SK-N-SH (cell line): ENCODE data around the gene UCK1. TPM values are rescaled to one million over a fixed set of nuclear protein-coding genes. Genes with fewer than 3 reads are reported as not detected.

ENCODE experiments used
- CTCF ChIA-PET: fragments of 300-600, 350-600 bp; formaldehyde crosslinking; extraction: SDS; loops from one replicate; lab custom pipeline; 2021; lab: Yijun Ruan, JAX
- POLR2A ChIA-PET: fragments of 350-600 bp; sonication (Branson Sonifier 250); formaldehyde crosslinking; extraction: SDS; loops from one replicate; lab custom pipeline; 2020; ENCODE audit warnings: antibody characterized with exemption, inconsistent platforms; lab: Yijun Ruan, JAX
- DNase-seq: peaks from one replicate; pipeline ENCODE4 v3.0.0; 2012
- H2AFZ ChIP-seq: fragments of 200-600 bp; sonication (generic); 2 replicates; pipeline ENCODE4 v1.8.1; 2016; ENCODE audit warnings: antibody characterized with exemption, mild to moderate bottlenecking, low read depth
- H3F3A ChIP-seq: fragments of 200-600 bp; sonication (generic); replicated peaks from 2 replicates; pipeline ENCODE3; 2016; ENCODE audit warnings: antibody characterized with exemption, mild to moderate bottlenecking; ENCODE audit not compliant: insufficient read depth
- H3K27ac ChIP-seq, 2 experiments: fragments of 200-500 bp in 1 of 2; fragments of 200-600 bp in 1 of 2; sonication (Bioruptor generic) in 1 of 2; sonication (generic), shearing (Covaris generic) in 1 of 2; 2 replicates each; pipeline versions ENCODE4 v1.5.1 to v1.6.1; 2014 to 2016; ENCODE audit warnings: low read depth in 2 of 2, inconsistent platforms in 1 of 2, low read length in 1 of 2, mild to moderate bottlenecking in 1 of 2, mixed read lengths in 1 of 2
- H3K27me3 ChIP-seq: fragments of 200-600 bp; sonication (generic), shearing (Covaris generic); 2 replicates; pipeline ENCODE4 v1.6.1; 2016; ENCODE audit warnings: mixed run types; ENCODE audit not compliant: insufficient read depth
- H3K36me3 ChIP-seq, 2 experiments: fragments of 200-500 bp in 1 of 2; fragments of 200-600 bp in 1 of 2; sonication (Bioruptor generic) in 1 of 2; sonication (generic) in 1 of 2; replicated peaks in 1 of 2; 2 replicates each; pipeline versions ENCODE3 to v1.5.1; 2014 to 2016; ENCODE audit warnings: low read length in 1 of 2, mild to moderate bottlenecking in 1 of 2; ENCODE audit not compliant: insufficient read depth in 2 of 2, control insufficient read depth in 1 of 2
- H3K4me1 ChIP-seq, 2 experiments: fragments of 200-500 bp in 1 of 2; fragments of 200-600 bp in 1 of 2; sonication (Bioruptor generic) in 1 of 2; sonication (generic), shearing (Covaris generic) in 1 of 2; 2 replicates each; pipeline versions ENCODE4 v1.5.1 to v1.6.1; 2014 to 2016; ENCODE audit warnings: low read depth in 1 of 2, low read length in 1 of 2, mixed run types in 1 of 2; ENCODE audit not compliant: insufficient read depth in 2 of 2, control insufficient read depth in 1 of 2
- H3K4me2 ChIP-seq: fragments of 200-600 bp; sonication (generic), shearing (Covaris generic); 2 replicates; pipeline ENCODE4 v1.6.1; 2017; ENCODE audit warnings: mixed run types
- H3K4me3 ChIP-seq, 2 experiments: fragments of 200-500 bp in 1 of 2; fragments of 200-600 bp in 1 of 2; sonication (Bioruptor generic) in 1 of 2; sonication (generic), shearing (Covaris generic) in 1 of 2; 2 replicates each; pipeline versions ENCODE4 v1.5.1 to v1.8.1; 2014 to 2016; ENCODE audit warnings: low read depth in 2 of 2, inconsistent platforms in 1 of 2, low read length in 1 of 2, mild to moderate bottlenecking in 1 of 2, mixed read lengths in 1 of 2, moderate library complexity in 1 of 2
- H3K79me2 ChIP-seq: fragments of 200-600 bp; sonication (generic); 2 replicates; pipeline ENCODE4 v1.8.1; 2017; ENCODE audit warnings: mild to moderate bottlenecking; ENCODE audit not compliant: insufficient read depth
- H3K9ac ChIP-seq: fragments of 200-600 bp; sonication (generic); 2 replicates; pipeline ENCODE4 v1.6.1; 2017; ENCODE audit warnings: mixed run types
- H3K9me2 ChIP-seq: fragments of 200-600 bp; sonication (generic); 2 replicates; pipeline ENCODE4 v1.6.1; 2017; ENCODE audit warnings: mixed run types
- H3K9me3 ChIP-seq: fragments of 200-600 bp; sonication (generic); 2 replicates; pipeline ENCODE4 v1.6.1; 2017; ENCODE audit warnings: mixed run types, mild to moderate bottlenecking, moderate library complexity
- H4K20me1 ChIP-seq: fragments of 200-600 bp; sonication (generic); 2 replicates; pipeline ENCODE4 v1.6.1; 2017; ENCODE audit warnings: mild to moderate bottlenecking, mixed run types; ENCODE audit not compliant: insufficient read depth
- EP300 ChIP-seq, 2 experiments: IDR thresholded peaks; 2 replicates each; pipeline versions ENCODE4 v1.4.0 to v1.6.1; 2012; ENCODE audit warnings: borderline replicate concordance in 1 of 2, low read depth in 1 of 2, low read length in 1 of 2
- FOXM1 ChIP-seq: IDR thresholded peaks from 2 replicates; pipeline ENCODE4 v1.4.0; 2012; ENCODE audit warnings: low read depth, mild to moderate bottlenecking
- GABPA ChIP-seq: IDR thresholded peaks from 2 replicates; pipeline ENCODE4 v1.4.0; 2012; ENCODE audit warnings: low read depth, mild to moderate bottlenecking
- GATA2 ChIP-seq: sonication (generic); formaldehyde crosslinking; IDR thresholded peaks from 2 replicates; pipeline ENCODE4 v1.5.0; 2020; ENCODE audit warnings: mild to moderate bottlenecking, missing genetic modification reagents
- JUND ChIP-seq: IDR thresholded peaks from 2 replicates; pipeline ENCODE4 v1.4.0; 2012
- MXI1 ChIP-seq: IDR thresholded peaks from 2 replicates; pipeline ENCODE4 v1.6.1; 2012; ENCODE audit warnings: mild to moderate bottlenecking, low read depth, low read length, improper control_type of control experiment
- NFIC ChIP-seq: IDR thresholded peaks from 2 replicates; pipeline ENCODE4 v1.4.0; 2012; ENCODE audit warnings: borderline replicate concordance
- PBX3 ChIP-seq: IDR thresholded peaks from 2 replicates; pipeline ENCODE4; 2012
- POLR2AphosphoS5 ChIP-seq: IDR thresholded peaks from 2 replicates; pipeline ENCODE4 v1.6.1; 2012; ENCODE audit warnings: low read depth, low read length
- REST ChIP-seq: IDR thresholded peaks from 2 replicates; pipeline ENCODE4 v1.6.1; 2012; ENCODE audit warnings: mild to moderate bottlenecking, low read depth, low read length, moderate library complexity
- SIN3A ChIP-seq: IDR thresholded peaks from 2 replicates; pipeline ENCODE4 v1.6.1; 2012; ENCODE audit warnings: low read depth, mild to moderate bottlenecking, low read length, moderate library complexity, borderline replicate concordance
- SMC3 ChIP-seq: IDR thresholded peaks from 2 replicates; pipeline ENCODE4 v1.6.1; 2012; ENCODE audit warnings: low read depth, low read length, improper control_type of control experiment
- TAF1 ChIP-seq: IDR thresholded peaks from 2 replicates; pipeline ENCODE4 v1.6.1; 2012; ENCODE audit warnings: low read depth, mild to moderate bottlenecking, low read length, moderate library complexity, borderline replicate concordance
- TCF12 ChIP-seq: IDR thresholded peaks from 2 replicates; pipeline ENCODE4 v1.4.0; 2012
- ZBTB33 ChIP-seq: IDR thresholded peaks from 2 replicates; pipeline ENCODE4 v1.4.0; 2012; ENCODE audit warnings: low read depth, borderline replicate concordance
- WGBS: methylation state at CpG from one replicate; pipeline ENCODE4 v1.1.6; 2017; ENCODE audit warnings: low lambda C conversion rate; 5-methylcytosine and 5-hydroxymethylcytosine counted together
- polyA plus RNA-seq, 3 experiments: library from polyadenylated mRNA; depleted of rRNA; stranded (reverse); fragments of >200 nt; gene quantifications; 2 replicates each; pipeline ENCODE4 v1.2.3, GENCODE V29; 2012
- TF ChIP-seq, protein P1 (sequence below): fragments of 200-600 bp; sonication (generic); IDR thresholded peaks from 2 replicates; pipeline ENCODE4 v1.6.1; 2017; ENCODE audit warnings: antibody characterized with exemption, mild to moderate bottlenecking, moderate library complexity
- TF ChIP-seq, protein P2 (sequence below): fragments of 150-350 bp; IDR thresholded peaks from 2 replicates; pipeline ENCODE4 v1.6.1; 2016; ENCODE audit warnings: mild to moderate bottlenecking, low read depth, low read length
- TF ChIP-seq, protein P3 (sequence below): fragments of 150-350 bp; IDR thresholded peaks from 2 replicates; pipeline ENCODE4 v1.6.1; 2017; ENCODE audit warnings: antibody characterized with exemption, low read length, low read depth, borderline replicate concordance

Gene UCK1
- polyA plus RNA-seq, 1 of the 3 experiments (the other 2 are of a cell fraction) = 32.9 TPM

DNA sequence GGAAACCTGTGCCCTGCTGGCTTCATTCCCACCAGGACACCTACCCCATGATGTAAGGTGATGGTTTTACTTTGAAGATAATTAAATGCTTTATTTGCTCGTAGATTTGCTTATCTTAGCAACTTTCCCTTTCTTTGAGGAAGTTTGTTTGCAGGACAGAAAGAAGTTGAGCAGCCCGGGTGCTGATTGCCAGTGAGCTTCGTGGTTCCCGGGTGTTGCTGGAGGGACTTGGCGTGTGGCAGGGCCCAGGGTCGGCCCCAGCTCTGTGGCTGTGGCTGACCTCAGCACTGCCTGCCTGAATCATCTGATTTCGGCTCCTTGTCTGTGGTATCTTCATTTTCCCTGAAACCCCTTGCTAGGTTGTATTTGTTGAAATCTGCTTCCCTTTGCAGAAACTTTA is 19.6 kb downstream of the UCK1 start:
- Histone ChIP-seq H2AFZ (no peak overlapping the region), H3K27me3 (no peaks in the 10 kb centered on the region), H3K79me2 (peaks cover 4% of the 10 kb centered on the region), H3K9me2 (no peaks in the 10 kb centered on the region), H3F3A (no peaks in the 10 kb centered on the region), H4K20me1 (no peaks in the 10 kb centered on the region), H3K4me1 (no peaks in the 10 kb centered on the region), H3K4me2 (no peak overlapping the region), H3K9me3 (no peaks in the 10 kb centered on the region), H3K9ac (no peak overlapping the region), H3K36me3 (peaks cover 7 to 61% of the 10 kb centered on the region in 2 experiments), H3K27ac (no peak overlapping the region), H3K4me3 (no peak overlapping the region)
- 76% methylated on average over 7 of the region's 7 CpGs for WGBS
- POLR2A ChIA-PET = no interaction called here
- TF ChIP-seq FOXM1 (no peak), POLR2AphosphoS5 (no peak), JUND (no peak), SIN3A (no peak), EP300 (IDR thresholded peaks at IDR 0.05; ENCODE audit: borderline replicate concordance in 1 of 2, low read depth in 1 of 2, low read length in 1 of 2) (no peak), GATA2 (CRISPR knock-in tag) (no peak), NFIC (no peak), TCF12 (no peak), PBX3 (no peak), ZBTB33 (no peak), REST (no peak), TAF1 (no peak), GABPA (no peak), SMC3 (no peak), MXI1 (no peak)
- TF ChIP-seq, protein P1, sequence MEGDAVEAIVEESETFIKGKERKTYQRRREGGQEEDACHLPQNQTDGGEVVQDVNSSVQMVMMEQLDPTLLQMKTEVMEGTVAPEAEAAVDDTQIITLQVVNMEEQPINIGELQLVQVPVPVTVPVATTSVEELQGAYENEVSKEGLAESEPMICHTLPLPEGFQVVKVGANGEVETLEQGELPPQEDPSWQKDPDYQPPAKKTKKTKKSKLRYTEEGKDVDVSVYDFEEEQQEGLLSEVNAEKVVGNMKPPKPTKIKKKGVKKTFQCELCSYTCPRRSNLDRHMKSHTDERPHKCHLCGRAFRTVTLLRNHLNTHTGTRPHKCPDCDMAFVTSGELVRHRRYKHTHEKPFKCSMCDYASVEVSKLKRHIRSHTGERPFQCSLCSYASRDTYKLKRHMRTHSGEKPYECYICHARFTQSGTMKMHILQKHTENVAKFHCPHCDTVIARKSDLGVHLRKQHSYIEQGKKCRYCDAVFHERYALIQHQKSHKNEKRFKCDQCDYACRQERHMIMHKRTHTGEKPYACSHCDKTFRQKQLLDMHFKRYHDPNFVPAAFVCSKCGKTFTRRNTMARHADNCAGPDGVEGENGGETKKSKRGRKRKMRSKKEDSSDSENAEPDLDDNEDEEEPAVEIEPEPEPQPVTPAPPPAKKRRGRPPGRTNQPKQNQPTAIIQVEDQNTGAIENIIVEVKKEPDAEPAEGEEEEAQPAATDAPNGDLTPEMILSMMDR = no peak
- TF ChIP-seq, protein P2, sequence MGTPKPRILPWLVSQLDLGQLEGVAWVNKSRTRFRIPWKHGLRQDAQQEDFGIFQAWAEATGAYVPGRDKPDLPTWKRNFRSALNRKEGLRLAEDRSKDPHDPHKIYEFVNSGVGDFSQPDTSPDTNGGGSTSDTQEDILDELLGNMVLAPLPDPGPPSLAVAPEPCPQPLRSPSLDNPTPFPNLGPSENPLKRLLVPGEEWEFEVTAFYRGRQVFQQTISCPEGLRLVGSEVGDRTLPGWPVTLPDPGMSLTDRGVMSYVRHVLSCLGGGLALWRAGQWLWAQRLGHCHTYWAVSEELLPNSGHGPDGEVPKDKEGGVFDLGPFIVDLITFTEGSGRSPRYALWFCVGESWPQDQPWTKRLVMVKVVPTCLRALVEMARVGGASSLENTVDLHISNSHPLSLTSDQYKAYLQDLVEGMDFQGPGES = no peak
- TF ChIP-seq, protein P3, sequence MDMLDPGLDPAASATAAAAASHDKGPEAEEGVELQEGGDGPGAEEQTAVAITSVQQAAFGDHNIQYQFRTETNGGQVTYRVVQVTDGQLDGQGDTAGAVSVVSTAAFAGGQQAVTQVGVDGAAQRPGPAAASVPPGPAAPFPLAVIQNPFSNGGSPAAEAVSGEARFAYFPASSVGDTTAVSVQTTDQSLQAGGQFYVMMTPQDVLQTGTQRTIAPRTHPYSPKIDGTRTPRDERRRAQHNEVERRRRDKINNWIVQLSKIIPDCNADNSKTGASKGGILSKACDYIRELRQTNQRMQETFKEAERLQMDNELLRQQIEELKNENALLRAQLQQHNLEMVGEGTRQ = no peak
- CTCF ChIA-PET = interaction anchor here (1.2 to 2.1 kb wide), 2 partner anchors 8 to 12 kb away, joined by 3 to 6 read pairs; partner anchors contain the start of gene POMT1
- DNase-seq = no peak
